GM12891 (cell line): ENCODE results near the gene ATRN.

ENCODE experiments used
- POLR2A ChIP-seq: IDR thresholded peaks from 2 replicates; pipeline ENCODE4 v1.6.1; 2011; ENCODE audit warnings: low read depth, low read length, control low read depth
- POLR2AphosphoS5 ChIP-seq: IDR thresholded peaks from 2 replicates; pipeline ENCODE4 v1.6.1; 2011; ENCODE audit warnings: low read depth, low read length, control low read depth
- POU2F2 ChIP-seq: IDR thresholded peaks from 2 replicates; pipeline ENCODE4 v1.6.1; 2011; ENCODE audit warnings: low read depth, mild to moderate bottlenecking, control low read depth, low read length, moderate library complexity
- TAF1 ChIP-seq: IDR thresholded peaks from 2 replicates; pipeline ENCODE4 v1.6.1; 2011; ENCODE audit warnings: low read depth, low read length, control low read depth

GRCh38 chr20:3694864-3695263, 224.0 kb downstream of the ATRN start:
- TF ChIP-seq POLR2A, result no peak
- TF ChIP-seq POLR2AphosphoS5, result no peak
- no peak for TF ChIP-seq TAF1
- TF ChIP-seq POU2F2, result no peak
